A673 (cell line): ENCODE measurements around the gene PGP.

Experiments
- CTCF ChIP-seq: fragments of 300-800, 200-600 bp; sonication (generic); conservative IDR thresholded peaks from 2 replicates; pipeline ENCODE4 v1.5.1; 2017; ENCODE audit warnings: low read depth, mild to moderate bottlenecking, antibody characterized with exemption, low read length, moderate library complexity, mixed read lengths
- EZH2 ChIP-seq: fragments of 200-600 bp; sonication (generic); IDR thresholded peaks from 2 replicates; pipeline ENCODE4 v1.6.1; 2017; ENCODE audit warnings: borderline replicate concordance, low read depth, mild to moderate bottlenecking, mixed read lengths, antibody characterized with exemption, low read length; ENCODE audit not compliant: poor library complexity, severe bottlenecking

GRCh38 chr16:2189252-2189893 is 25.3 kb downstream of the PGP start:
- TF ChIP-seq CTCF (no peak), EZH2 (no peak)
